ENCODE data around the gene CALCOCO1. TPM values are rescaled to one million over a fixed set of nuclear protein-coding genes. Genes with fewer than 3 reads are reported as not detected.
"Not testable (repeated sequence)": the region's sequence is repeated elsewhere in the genome, so short reads cannot be mapped to it uniquely, and the experiment has no call there.

CALCOCO1 gene
- total RNA-seq, 1 donor from 2014 or later, result 32.0 TPM

DNA sequence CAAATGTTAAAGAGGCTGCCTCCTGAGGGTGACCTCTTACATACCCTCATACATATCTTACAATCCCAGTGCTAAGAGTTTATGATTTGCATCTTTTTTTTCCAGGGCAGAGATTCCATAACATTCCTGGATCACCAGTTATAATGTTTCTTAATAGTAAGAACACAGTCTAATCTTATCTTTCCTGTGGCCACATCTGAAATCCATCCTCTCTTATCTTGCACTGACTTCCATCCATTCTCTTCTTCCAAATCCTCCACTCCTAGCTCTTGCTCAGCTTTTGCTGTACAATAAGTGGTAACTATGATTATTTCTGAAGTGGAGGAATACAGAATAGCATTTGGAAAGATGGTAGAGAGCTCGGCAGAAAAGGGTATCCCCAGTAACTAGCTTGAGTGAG lies 6.3 kb downstream of the CALCOCO1 start:
- Mint-ChIP-seq H3K4me3 (no peak overlapping the region), H3K36me3 (ENCODE audit: low read depth) (no peaks in the 10 kb centered on the region), H3K4me1 (no peaks in the 10 kb centered on the region), H3K27me3 (ENCODE audit: low read depth) (no peaks in the 10 kb centered on the region), H3K9me3 (no peaks in the 10 kb centered on the region), H3K27ac (ENCODE audit: unreplicated experiment) (peak overlapping the region; percentile 5)
- no peak for DNase-seq (ENCODE audit: low read depth, low spot score)
- TF ChIP-seq, protein P1, sequence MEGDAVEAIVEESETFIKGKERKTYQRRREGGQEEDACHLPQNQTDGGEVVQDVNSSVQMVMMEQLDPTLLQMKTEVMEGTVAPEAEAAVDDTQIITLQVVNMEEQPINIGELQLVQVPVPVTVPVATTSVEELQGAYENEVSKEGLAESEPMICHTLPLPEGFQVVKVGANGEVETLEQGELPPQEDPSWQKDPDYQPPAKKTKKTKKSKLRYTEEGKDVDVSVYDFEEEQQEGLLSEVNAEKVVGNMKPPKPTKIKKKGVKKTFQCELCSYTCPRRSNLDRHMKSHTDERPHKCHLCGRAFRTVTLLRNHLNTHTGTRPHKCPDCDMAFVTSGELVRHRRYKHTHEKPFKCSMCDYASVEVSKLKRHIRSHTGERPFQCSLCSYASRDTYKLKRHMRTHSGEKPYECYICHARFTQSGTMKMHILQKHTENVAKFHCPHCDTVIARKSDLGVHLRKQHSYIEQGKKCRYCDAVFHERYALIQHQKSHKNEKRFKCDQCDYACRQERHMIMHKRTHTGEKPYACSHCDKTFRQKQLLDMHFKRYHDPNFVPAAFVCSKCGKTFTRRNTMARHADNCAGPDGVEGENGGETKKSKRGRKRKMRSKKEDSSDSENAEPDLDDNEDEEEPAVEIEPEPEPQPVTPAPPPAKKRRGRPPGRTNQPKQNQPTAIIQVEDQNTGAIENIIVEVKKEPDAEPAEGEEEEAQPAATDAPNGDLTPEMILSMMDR (conservative IDR thresholded peaks at IDR 0.05), result no peak

DNA sequence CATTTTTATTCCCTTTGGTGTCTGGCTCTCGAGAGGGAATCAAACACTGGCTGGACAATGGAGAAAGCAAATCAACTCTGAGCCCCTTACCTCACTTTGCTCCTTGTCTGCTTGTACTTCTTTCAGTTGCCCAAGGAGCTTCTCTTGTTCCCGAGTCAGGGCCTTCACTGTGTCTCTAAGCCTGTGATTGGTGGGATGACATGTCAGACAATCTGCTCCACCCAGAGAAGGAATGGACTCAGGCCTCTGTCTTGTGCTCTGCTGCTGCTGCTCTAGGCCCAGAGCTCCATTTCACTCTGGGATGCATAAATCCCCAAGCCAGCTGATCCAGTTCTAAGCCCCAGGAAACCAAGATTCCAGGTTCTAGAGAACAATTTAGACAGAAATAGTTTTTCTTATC lies 7.6 kb downstream of the CALCOCO1 start:
- TF ChIP-seq, protein P1 (conservative IDR thresholded peaks at IDR 0.05), result no peak
- Mint-ChIP-seq H3K27ac (ENCODE audit: unreplicated experiment) (no peak overlapping the region), H3K4me3 (no peak overlapping the region), H3K36me3 (ENCODE audit: low read depth) (no peaks in the 10 kb centered on the region), H3K9me3 (no peaks in the 10 kb centered on the region), H3K27me3 (ENCODE audit: low read depth) (no peaks in the 10 kb centered on the region), H3K4me1 (no peaks in the 10 kb centered on the region)
- DNase-seq (ENCODE audit: low read depth, low spot score), result no peak

GRCh38 chr12:53718567-53718966 lies 8.7 kb downstream of the CALCOCO1 start:
- DNase-seq (ENCODE audit: low read depth, low spot score); H3K27ac Mint-ChIP-seq (ENCODE audit: unreplicated experiment); H3K36me3 Mint-ChIP-seq (ENCODE audit: low read depth); H3K4me3 Mint-ChIP-seq; H3K9me3 Mint-ChIP-seq; H3K27me3 Mint-ChIP-seq (ENCODE audit: low read depth); H3K4me1 Mint-ChIP-seq: not testable (repeated sequence)

- no peak for DNase-seq (ENCODE audit: low read depth, low spot score)
- no peaks in the 10 kb centered on the region for H3K36me3 Mint-ChIP-seq (ENCODE audit: low read depth)
- no peaks in the 10 kb centered on the region for H3K9me3 Mint-ChIP-seq
- peak overlapping the region; percentile 68 for H3K27ac Mint-ChIP-seq (ENCODE audit: unreplicated experiment)
- H3K4me1 Mint-ChIP-seq, result peaks cover 2% of the 10 kb centered on the region
- no peaks in the 10 kb centered on the region for H3K27me3 Mint-ChIP-seq (ENCODE audit: low read depth)
- TF ChIP-seq, protein P1 (conservative IDR thresholded peaks at IDR 0.05), result no peak
- no peak overlapping the region for H3K4me3 Mint-ChIP-seq
These were observed 9.9 kb downstream of the CALCOCO1 start for GRCh38 chr12:53717319-53717718.

DNA sequence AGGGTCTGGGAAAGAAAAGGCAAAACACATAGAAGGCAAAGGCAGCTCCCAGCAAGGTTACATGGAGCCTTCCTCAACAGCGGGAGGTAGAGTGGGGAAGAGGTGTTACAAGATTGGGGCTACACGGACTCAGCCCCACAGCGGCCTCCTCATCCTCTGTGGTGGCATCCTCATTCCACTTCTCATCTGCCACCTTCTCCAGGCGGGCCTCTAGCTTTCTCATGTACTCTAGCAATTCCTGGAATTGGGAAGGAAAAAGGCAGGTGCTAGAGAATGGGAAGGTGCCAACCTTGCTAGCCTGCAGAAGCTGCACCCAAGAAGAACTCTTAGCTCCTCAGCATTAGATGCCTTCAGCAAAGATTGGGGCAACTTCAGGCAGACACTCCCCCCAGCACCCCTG lies 13.2 kb downstream of the CALCOCO1 start:
- Mint-ChIP-seq H3K9me3 (no peaks in the 10 kb centered on the region), H3K36me3 (ENCODE audit: low read depth) (no peaks in the 10 kb centered on the region), H3K4me1 (peaks cover 10% of the 10 kb centered on the region), H3K27me3 (ENCODE audit: low read depth) (peaks cover 17% of the 10 kb centered on the region), H3K4me3 (no peak overlapping the region), H3K27ac (ENCODE audit: unreplicated experiment) (no peak overlapping the region)
- TF ChIP-seq, protein P1 (conservative IDR thresholded peaks at IDR 0.05), result no peak
- no peak for DNase-seq (ENCODE audit: low read depth, low spot score)

GRCh38 chr12:53713516-53713915 lies 13.7 kb downstream of the CALCOCO1 start:
- TF ChIP-seq, protein P1 (conservative IDR thresholded peaks at IDR 0.05), result no peak
- H3K27ac Mint-ChIP-seq (ENCODE audit: unreplicated experiment), result no peak overlapping the region
- H3K4me3 Mint-ChIP-seq, result no peak overlapping the region
- H3K9me3 Mint-ChIP-seq, result no peaks in the 10 kb centered on the region
- peaks cover 22% of the 10 kb centered on the region for H3K27me3 Mint-ChIP-seq (ENCODE audit: low read depth)
- H3K4me1 Mint-ChIP-seq, result peaks cover 10% of the 10 kb centered on the region
- H3K36me3 Mint-ChIP-seq (ENCODE audit: low read depth), result no peaks in the 10 kb centered on the region
- no peak for DNase-seq (ENCODE audit: low read depth, low spot score)
